ENCODE measurements around the gene FOXN3.

FOXN3 gene

GRCh38 chr14:89407856-89408255 lies 9.2 kb downstream of the FOXN3 start:
- DNase-seq: no peak

GRCh38 chr14:89406941-89407340 lies 10.1 kb downstream of the FOXN3 start:
- no peak for DNase-seq

- no peak for DNase-seq
These were observed 10.7 kb downstream of the FOXN3 start for GRCh38 chr14:89406361-89406760.

- no peak for DNase-seq
These were observed 11.3 kb downstream of the FOXN3 start for GRCh38 chr14:89405712-89406111.

- no peak for DNase-seq
These were observed 14.7 kb downstream of the FOXN3 start for GRCh38 chr14:89402363-89402762.

- no peak for DNase-seq
These were observed 15.3 kb downstream of the FOXN3 start for GRCh38 chr14:89401761-89402160.

- no peak for DNase-seq
These were observed 15.8 kb downstream of the FOXN3 start for GRCh38 chr14:89401241-89401640.

- no peak for DNase-seq
These were observed 16.5 kb downstream of the FOXN3 start for GRCh38 chr14:89400529-89400928.

GRCh38 chr14:89399594-89400068 lies 17.4 kb downstream of the FOXN3 start:
- no peak for DNase-seq

- no peak for DNase-seq
These were observed 17.9 kb downstream of the FOXN3 start for GRCh38 chr14:89399157-89399556.

GRCh38 chr14:89397569-89398230 lies 19.3 kb downstream of the FOXN3 start:
- DNase-seq: no peak

GRCh38 chr14:89394972-89395371 lies 22.1 kb downstream of the FOXN3 start:
- DNase-seq: no peak

GRCh38 chr14:89393222-89393745 lies 23.7 kb downstream of the FOXN3 start:
- DNase-seq: no peak

- DNase-seq: no peak
These were observed 24.9 kb downstream of the FOXN3 start for GRCh38 chr14:89392181-89392580.

GRCh38 chr14:89391556-89391955 lies 25.5 kb downstream of the FOXN3 start:
- no peak for DNase-seq

GRCh38 chr14:89391123-89391522 lies 25.9 kb downstream of the FOXN3 start:
- no peak for DNase-seq

GRCh38 chr14:89388853-89389252 lies 28.2 kb downstream of the FOXN3 start:
- DNase-seq: no peak

GRCh38 chr14:89387922-89388685 lies 28.9 kb downstream of the FOXN3 start:
- DNase-seq: no peak

GRCh38 chr14:89386212-89386886 lies 30.7 kb downstream of the FOXN3 start:
- no peak for DNase-seq

GRCh38 chr14:89384636-89385035 lies 32.4 kb downstream of the FOXN3 start:
- DNase-seq: no peak

GRCh38 chr14:89384023-89384422 lies 33.0 kb downstream of the FOXN3 start:
- DNase-seq: no peak

GRCh38 chr14:89382901-89383845 lies 33.9 kb downstream of the FOXN3 start:
- no peak for DNase-seq
